Body of pancreas (tissue), 4 donors: ENCODE data around the gene ADA. TPM values are rescaled to one million over a fixed set of nuclear protein-coding genes. Genes with fewer than 3 reads are reported as not detected.

Experiments
- ATAC-seq: fragments of 150-250 bp; one replicate; pipeline ENCODE4 v1.9.1; 2016
- DNase-seq, 4 donors: peaks; one replicate each; pipeline ENCODE4 v3.0.0-alpha.2; 2019
- H3K27ac ChIP-seq, 4 donors: fragments of 200-600 bp; sonication (generic); 1 replicate in 3 of 4; 2 replicates in 1 of 4; pipeline versions ENCODE4 v1.5.1 to v1.6.1; 2016 to 2019; ENCODE audit warnings: mild to moderate bottlenecking in 1 of 4, mixed read lengths in 1 of 4, moderate library complexity in 1 of 4
- H3K27me3 ChIP-seq, 2 donors: fragments of 200-600 bp; sonication (generic); one replicate each; pipeline ENCODE4 v1.6.0; 2016; ENCODE audit warnings: mild to moderate bottlenecking in 1 of 2
- H3K36me3 ChIP-seq, 2 donors: fragments of 200-600 bp; sonication (generic); replicated peaks in 1 of 2; 2 replicates each; pipeline ENCODE4 v1.5.1; 2016; ENCODE audit warnings: low read depth in 2 of 2; ENCODE audit not compliant: insufficient read depth in 1 of 2
- H3K4me1 ChIP-seq: fragments of 200-600 bp; sonication (generic); one replicate; pipeline ENCODE4 v1.6.0; 2016
- H3K4me3 ChIP-seq, 2 donors: fragments of 200-600 bp; sonication (generic); 1 replicate in 1 of 2; 2 replicates in 1 of 2; pipeline ENCODE4 v1.5.1; 2016 to 2019
- H3K9me3 ChIP-seq, 3 donors: fragments of 200-600 bp; sonication (generic); 1 replicate in 2 of 3; 2 replicates in 1 of 3; pipeline ENCODE4 v1.5.1; 2016
- POLR2A ChIP-seq, 3 donors: fragments of 450-650 bp; IDR thresholded peaks; one replicate each; pipeline ENCODE4 v1.6.1; 2016; ENCODE audit warnings: antibody characterized with exemption in 3 of 3, mild to moderate bottlenecking in 2 of 3
- WGBS, 2 donors: methylation state at CpG; one replicate each; pipeline ENCODE4 v1.1.5; 2017; 5-methylcytosine and 5-hydroxymethylcytosine counted together
- intact Hi-C: fragments of 100-400 bp; cut with DNase I; formaldehyde crosslinking; loops from one replicate; pipeline ENCODE4 v1.15.1; 2023
- total RNA-seq, 2 donors: library from RNA; depleted of rRNA; stranded (reverse); fragments of >200 nt; gene quantifications; one replicate each; pipeline ENCODE4 v1.1.0, GENCODE V29; 2016
- TF ChIP-seq, protein P1 (sequence below), 7 experiments: fragments of 450-650 bp in 4 of 7; fragments of 200-600 bp in 3 of 7; sonication (generic) in 3 of 7; IDR thresholded peaks; one replicate each; pipeline ENCODE4 v1.5.1; 2016 to 2019; ENCODE audit warnings: antibody characterized with exemption in 7 of 7

ADA gene
- total RNA-seq, 2 donors from 2014 or later, result 3.3 to 7.8 TPM

DNA sequence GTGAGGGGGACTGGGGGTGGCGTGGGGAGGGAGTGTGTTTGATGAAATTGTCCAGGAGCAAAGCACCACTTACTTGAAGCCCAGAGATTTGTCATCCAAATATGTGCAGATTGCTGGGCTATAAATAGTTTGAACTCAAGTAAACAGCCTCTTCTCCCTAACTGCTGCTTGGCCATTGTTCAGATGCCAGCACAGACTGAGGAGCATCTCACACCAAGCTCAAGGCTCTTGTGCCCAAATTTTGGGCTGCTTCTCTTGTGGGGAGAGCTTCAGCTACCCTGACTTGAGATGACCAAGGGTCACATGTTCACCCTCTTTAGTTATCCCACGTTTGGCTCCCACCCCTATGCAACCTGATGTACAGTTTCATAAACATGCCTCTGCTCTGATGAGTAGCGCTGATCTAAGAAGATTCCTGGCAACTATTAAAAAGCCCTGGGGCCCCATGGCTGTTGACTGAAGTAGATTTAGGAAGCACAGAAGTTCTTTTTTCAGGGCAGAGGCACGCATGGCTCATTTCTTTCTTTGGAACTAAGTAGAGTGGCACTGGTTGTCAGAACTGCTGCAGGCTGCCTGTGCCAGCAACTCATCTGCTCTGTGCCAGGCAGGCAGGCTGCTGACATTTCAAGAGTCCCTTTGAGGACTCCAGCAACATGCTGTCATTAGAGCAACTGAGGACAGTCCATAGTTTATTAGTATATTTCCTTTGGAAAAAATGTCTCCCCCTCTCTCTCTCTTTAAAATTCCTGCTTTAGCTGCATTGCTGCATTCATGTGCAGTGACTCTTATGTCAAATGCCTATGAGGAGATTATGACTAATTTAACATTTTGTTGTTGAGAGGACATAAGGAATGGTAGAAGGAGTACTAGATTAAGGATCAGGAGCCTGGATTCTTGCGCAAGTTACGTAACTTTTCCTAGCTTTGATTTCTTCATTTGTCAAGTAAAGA lies 78.7 kb downstream of the ADA start:
- ATAC-seq (no peak), DNase-seq (no peak)
- Histone ChIP-seq H3K9me3 (no peaks in the 10 kb centered on the region), H3K27ac (peak overlapping the region in 2 of 4 donors; percentile 16 to 34), H3K4me1 (no peaks in the 10 kb centered on the region), H3K36me3 (no peaks in the 10 kb centered on the region), H3K27me3 (no peaks in the 10 kb centered on the region), H3K4me3 (no peak overlapping the region)
- no peak for TF ChIP-seq POLR2A (IDR thresholded peaks at IDR 0.05)
- TF ChIP-seq, protein P1, sequence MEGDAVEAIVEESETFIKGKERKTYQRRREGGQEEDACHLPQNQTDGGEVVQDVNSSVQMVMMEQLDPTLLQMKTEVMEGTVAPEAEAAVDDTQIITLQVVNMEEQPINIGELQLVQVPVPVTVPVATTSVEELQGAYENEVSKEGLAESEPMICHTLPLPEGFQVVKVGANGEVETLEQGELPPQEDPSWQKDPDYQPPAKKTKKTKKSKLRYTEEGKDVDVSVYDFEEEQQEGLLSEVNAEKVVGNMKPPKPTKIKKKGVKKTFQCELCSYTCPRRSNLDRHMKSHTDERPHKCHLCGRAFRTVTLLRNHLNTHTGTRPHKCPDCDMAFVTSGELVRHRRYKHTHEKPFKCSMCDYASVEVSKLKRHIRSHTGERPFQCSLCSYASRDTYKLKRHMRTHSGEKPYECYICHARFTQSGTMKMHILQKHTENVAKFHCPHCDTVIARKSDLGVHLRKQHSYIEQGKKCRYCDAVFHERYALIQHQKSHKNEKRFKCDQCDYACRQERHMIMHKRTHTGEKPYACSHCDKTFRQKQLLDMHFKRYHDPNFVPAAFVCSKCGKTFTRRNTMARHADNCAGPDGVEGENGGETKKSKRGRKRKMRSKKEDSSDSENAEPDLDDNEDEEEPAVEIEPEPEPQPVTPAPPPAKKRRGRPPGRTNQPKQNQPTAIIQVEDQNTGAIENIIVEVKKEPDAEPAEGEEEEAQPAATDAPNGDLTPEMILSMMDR (IDR thresholded peaks at IDR 0.05), result no peak
- intact Hi-C loops, result no loop called here
- 68 to 69% methylated on average over 6 of the region's 6 CpGs for WGBS, 2 donors

DNA sequence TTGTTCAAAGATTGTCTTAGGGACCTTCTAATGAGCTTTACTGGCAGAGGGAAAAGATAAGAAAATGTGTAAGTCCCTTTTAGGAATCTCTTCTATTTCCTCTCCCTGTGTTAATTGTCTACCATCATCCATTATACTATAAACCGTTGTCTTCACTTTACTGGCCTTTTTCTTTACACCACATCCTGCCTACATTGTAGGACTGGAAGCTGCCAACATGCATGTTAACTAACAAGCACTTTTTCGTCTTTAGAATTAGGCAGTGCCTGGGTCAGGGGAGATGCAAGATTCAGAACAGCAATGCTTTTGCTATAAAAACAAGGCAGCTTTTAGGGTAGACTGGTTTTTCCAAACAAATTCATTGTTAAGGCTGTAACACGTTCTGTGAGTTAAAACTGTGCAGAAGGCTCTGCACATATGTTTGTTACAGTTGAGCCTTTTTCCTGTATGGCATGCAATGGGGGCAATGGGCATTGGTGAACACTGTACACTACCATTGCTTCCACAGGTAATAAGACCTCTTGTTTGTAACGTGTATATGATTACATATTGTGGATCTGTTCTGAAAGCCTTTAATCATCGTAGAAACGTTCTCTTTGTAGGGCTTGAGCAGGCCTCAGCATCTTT lies 80.0 kb downstream of the ADA start:
- Histone ChIP-seq H3K27ac (no peak overlapping the region), H3K4me3 (no peak overlapping the region), H3K36me3 (no peaks in the 10 kb centered on the region), H3K9me3 (no peaks in the 10 kb centered on the region), H3K27me3 (no peaks in the 10 kb centered on the region), H3K4me1 (no peaks in the 10 kb centered on the region)
- intact Hi-C loops, result no loop called here
- ATAC-seq, result no peak
- 72 to 73% methylated on average over 6 of the region's 6 CpGs for WGBS, 2 donors
- TF ChIP-seq, protein P1 (IDR thresholded peaks at IDR 0.05), result no peak
- TF ChIP-seq POLR2A (IDR thresholded peaks at IDR 0.05), result no peak
- no peak for DNase-seq

DNA sequence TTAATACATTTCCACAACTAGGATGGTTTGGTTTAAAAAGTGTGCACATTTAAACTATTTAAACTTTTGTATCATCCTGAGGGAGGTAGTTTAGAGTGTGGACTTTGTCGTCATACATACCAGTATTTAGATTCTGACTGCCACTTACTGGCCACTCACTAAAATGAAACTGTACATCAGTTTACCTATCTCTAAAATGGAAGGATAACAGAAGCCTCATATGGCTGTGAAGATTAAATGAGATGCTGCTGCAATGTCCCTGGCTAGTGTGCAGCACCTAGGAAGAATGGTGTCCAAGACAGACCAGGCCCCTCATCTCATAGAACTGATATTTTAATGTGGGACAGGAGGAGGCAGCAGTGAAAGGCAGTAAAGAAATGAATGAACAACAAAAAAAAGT lies 81.1 kb downstream of the ADA start:
- H3K36me3 ChIP-seq, result no peaks in the 10 kb centered on the region
- no peaks in the 10 kb centered on the region for H3K9me3 ChIP-seq
- no peaks in the 10 kb centered on the region for H3K4me1 ChIP-seq
- DNase-seq (no peak), ATAC-seq (no peak)
- no peaks in the 10 kb centered on the region for H3K27me3 ChIP-seq
- H3K27ac ChIP-seq, result no peak overlapping the region
- TF ChIP-seq POLR2A (IDR thresholded peaks at IDR 0.05), result no peak
- TF ChIP-seq, protein P1 (IDR thresholded peaks at IDR 0.05), result no peak
- 85 to 96% methylated on average over 1 of the region's 1 CpG for WGBS, 2 donors
- H3K4me3 ChIP-seq, result no peak overlapping the region
- intact Hi-C loops, result no loop called here

Other genes with a start within 250 kb of the ADA start
- 1 to 10 TPM; 8.3 to 9.9 TPM for gene TTPAL, start 175.8 kb downstream of the ADA start, total RNA-seq
- gene SERINC3, start 129.6 kb downstream of the ADA start, total RNA-seq, result 10 to 100 TPM; 28.3 to 36.3 TPM
- gene PKIG, start 69.1 kb downstream of the ADA start, total RNA-seq, result 10 to 100 TPM; 43.6 to 64.9 TPM
- 10 to 100 TPM in 1 of 2 donors, 1 to 10 TPM in 1; 7.9 to 18.2 TPM for gene CCN5, start 63.7 kb upstream of the ADA start, total RNA-seq
- 1 to 10 TPM; 1.8 to 3.3 TPM for gene KCNK15, start 94.2 kb upstream of the ADA start, total RNA-seq
- under 1 TPM in 1 of 2 donors, not detected in 1; 0.26 TPM for gene RIMS4, start 158.8 kb upstream of the ADA start, total RNA-seq
- 10 to 100 TPM; 49.3 to 64.9 TPM for gene YWHAB, start 234.0 kb upstream of the ADA start, total RNA-seq